ENCODE data around the gene BCL2.

BCL2 gene

DNA sequence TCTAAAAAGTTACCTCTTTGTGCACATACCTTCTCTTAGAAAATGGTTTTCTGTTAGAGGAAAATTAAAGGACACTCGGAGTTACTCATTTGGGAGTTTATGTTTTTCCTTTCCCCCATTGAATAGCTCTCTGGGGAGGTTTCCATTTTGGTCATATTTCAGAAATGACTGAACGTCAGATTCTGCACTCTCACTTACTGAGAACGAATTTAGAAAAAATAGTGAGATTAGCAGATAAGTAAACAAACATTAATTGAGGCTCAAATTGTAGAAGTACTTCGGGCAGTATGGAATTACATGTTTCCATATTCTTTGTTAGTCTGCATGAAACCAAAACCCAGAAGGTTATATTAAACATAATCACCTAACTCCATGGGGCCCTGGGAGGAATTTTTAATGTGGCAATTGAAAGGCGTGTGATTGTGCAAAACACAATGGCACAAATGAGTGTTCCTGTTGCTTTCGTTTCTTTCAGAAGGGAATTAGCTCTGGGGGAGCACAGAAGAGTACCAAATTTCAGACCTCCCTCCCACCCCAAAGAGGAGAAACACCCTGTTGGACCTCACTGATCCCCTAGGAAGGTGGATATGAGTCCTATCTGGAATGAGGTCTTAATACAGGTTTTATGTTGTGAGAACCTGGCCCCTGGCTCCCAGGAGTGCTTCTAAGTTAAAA, 212.3 kb downstream of the BCL2 start:
- TF ChIP-seq GATA2 (IDR thresholded peaks at IDR 0.05; ENCODE audit: low read depth, low read length) (no peak), GATA3 (IDR thresholded peaks at IDR 0.05; ENCODE audit: low read depth, low read length) (no peak)

DNA sequence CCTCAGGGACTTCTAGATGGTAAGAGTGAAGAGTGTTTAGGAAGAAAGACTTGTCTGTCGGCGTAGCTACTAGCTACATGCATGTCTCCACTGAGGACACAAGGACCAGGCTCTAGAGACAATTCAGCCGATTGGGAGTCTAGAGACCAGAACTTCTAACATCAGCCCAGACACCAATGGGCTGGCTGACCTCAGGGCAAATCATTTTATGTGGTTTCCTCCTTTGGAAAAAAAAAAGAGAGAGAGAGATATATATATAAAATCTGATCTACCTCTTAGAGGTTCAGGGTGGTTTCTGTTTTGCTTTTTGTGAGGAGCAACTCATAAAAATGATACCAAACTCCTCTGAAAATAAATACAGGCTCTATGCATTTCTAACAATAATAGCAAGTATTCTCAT, 212.8 kb downstream of the BCL2 start:
- TF ChIP-seq GATA3 (IDR thresholded peaks at IDR 0.05; ENCODE audit: low read depth, low read length) (no peak), GATA2 (IDR thresholded peaks at IDR 0.05; ENCODE audit: low read depth, low read length) (no peak)

DNA sequence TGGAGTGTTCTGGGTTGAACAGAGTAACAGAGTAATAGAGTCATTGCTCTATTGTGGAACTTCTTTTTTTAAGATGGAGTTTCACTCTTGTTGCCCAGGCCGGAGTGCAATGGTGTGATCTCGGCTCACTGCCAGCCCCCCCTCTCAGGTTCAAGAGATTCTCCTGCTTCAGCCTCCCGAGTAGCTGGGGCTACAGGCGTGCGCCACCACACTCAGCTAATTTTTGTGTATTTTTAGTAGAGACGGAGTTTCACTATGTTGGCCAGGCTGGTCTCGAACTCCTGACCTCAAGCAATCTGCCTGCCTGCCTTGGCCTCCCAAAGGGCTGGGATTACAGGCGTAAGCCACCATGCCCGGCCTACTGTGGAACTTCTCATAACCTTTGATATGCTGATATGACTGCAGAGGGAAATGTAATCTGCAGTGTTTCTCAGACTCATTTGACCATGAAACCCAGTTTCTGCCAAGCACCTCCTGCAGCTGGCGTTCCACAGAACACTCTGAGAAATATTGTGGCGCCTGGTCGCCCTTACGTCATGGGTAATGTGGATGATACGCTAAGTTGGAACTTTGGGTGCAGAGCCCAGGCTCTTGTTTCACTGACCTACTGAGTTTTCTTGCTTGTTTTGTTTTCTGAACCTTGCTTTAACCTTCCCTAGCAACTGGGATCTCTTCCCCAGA, 213.8 kb downstream of the BCL2 start:
- TF ChIP-seq GATA2 (IDR thresholded peaks at IDR 0.05; ENCODE audit: low read depth, low read length) = no peak
- no peak for TF ChIP-seq GATA3 (IDR thresholded peaks at IDR 0.05; ENCODE audit: low read depth, low read length)

DNA sequence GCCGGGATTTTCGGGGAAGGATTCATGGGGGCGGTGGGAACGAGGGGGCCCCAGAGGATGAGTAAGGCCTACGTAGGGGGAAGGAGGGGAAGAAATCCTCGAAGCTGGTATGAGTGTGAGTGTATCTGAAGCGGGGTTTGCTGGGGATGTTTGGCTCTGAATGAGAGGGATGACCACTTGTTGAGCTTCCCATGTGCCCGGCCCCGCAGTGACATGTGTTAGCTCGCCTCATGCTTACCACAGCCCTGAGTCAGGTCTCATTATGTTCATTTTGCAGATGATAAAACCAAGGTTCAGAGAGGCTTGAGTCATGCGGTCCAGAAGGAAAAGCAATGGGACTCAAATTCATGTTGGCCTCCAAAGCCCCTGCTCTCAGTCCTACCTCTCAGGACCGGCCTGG, 214.7 kb downstream of the BCL2 start:
- TF ChIP-seq GATA2 (IDR thresholded peaks at IDR 0.05; ENCODE audit: low read depth, low read length) = no peak
- no peak for TF ChIP-seq GATA3 (IDR thresholded peaks at IDR 0.05; ENCODE audit: low read depth, low read length)

DNA sequence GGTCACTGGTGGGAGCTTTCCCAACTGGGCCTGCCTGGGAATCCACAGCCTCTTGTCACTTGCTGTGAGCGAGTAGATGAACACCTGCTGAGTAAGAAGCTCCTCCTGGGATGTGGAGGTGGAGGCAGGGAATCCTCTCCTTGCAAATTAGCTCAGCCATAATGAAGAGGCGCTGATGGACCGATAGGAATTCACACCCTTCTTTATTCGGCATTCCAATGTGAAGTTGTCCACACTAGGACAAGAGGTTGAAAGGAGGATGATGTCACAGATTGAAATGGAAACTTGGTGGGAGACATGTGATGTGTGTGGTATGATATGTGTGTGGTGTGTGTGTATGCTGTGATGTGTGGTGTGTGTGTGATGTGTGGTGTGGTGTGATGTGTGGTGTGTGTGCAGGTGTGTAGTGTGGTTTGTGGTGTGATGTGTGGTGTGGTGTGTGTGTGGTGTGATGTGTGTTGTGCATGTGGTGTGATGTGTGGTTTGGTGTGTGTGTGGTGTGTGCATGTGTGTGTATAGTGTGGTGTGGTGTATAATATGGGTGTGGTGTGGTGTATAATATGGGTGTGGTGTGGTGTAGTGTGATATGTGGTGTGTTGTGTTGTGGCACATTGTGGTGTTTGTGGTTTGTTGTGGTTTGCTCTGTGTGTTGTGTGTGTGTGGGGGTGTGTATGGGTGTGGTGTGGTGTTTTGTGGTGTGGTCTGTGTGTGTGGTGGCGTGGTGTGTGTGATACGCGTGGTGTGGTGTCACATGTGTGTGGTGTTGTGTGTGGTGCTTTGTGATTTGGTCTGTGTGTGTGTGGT, 216.4 kb downstream of the BCL2 start:
- TF ChIP-seq GATA3 (IDR thresholded peaks at IDR 0.05; ENCODE audit: low read depth, low read length) (no peak), GATA2 (IDR thresholded peaks at IDR 0.05; ENCODE audit: low read depth, low read length) (no peak)

DNA sequence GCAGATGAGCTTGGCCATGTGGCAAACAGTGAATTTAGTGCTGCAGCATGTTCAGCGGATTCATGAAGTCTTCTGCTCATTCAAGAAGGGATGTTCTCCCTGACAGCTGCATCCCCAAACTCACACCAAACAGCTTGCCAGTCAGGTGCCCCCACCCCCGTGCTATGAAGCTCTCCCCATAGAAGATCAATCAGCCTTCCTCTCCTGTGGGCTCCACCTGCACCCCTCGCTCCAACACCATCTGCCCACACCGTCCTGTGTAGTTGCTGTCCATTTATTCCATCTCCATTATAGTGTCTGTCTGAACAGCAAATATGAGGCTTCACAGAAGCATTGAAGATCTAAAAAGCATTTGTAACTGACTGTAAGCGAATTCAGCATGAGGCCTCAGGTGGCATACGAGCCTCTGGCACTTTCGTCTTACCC, 218.9 kb downstream of the BCL2 start:
- TF ChIP-seq GATA2 (IDR thresholded peaks at IDR 0.05; ENCODE audit: low read depth, low read length) (no peak), GATA3 (IDR thresholded peaks at IDR 0.05; ENCODE audit: low read depth, low read length) (no peak)

DNA sequence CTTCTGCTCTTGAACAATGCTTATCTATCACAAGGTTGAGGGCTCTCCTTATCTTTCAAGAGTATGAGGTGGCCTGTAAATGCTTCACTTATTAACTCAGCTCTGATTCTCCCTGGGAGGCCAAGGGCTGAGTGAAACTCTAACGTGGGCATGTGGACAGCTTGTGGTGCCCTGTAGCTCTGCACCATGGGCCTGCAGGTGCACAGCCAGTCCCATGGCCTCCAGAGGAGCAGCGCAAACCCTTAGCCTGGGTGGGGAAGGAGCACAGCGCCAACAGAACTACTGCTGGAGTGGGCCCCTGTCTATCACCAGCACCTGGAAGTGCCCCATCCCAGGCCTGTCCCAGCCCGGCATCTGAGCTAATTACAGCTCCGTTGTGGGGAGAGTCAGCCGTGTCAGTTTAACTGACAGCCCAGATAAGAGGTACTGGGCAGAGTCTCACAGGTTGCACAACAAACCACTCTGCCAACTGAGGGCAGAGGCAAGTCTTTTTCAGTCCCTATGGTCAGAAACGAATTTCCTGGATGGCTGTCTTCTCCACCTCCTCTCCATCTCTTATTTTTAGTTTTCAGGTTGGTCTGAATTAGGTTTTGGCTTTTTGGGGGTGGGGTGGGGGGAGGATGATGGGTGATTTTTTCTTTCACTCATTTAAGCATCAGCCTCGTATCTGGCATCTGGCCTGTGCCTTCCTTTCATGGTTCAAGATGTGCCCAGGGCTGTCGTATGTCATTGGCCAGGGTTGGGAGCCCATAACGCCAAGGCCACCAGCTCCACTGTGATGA, 219.5 kb downstream of the BCL2 start:
- TF ChIP-seq GATA3 (IDR thresholded peaks at IDR 0.05; ENCODE audit: low read depth, low read length) (no peak), GATA2 (IDR thresholded peaks at IDR 0.05; ENCODE audit: low read depth, low read length) (no peak)

DNA sequence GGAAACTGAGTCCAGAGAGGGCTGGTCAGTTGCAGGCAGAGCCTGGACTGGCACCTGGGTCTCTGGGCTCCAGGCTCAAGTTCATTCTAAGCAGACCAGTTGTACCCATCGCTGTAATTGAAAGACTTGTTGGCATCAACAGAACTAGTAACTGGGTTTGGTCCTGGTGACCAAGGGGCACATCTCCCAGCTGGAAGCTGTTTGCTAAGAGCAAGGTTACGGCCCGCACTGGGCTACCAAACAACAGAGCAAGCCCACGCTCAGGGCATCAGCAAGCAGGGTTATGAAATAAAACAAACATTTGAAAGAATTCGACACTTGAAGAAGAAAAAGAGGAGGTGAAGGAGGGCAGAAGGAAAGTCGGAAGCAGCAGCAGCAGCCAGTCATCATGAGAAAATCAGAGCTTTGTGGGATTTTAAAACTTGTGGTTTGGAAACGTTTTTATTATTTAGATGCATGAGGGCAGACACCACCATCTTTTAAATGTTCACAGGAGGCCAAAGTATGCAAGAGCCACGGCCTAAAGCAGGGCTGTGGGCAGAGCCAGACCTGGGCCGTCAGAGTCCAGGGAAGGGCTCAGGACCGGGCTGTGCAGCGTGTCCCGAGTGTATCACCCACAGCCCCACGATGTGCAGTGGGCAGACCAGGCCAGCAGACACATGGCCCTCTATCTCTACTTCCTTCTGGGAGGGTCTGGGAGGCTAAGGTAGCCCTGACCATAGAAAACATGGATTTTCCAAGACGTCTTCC, 220.3 kb downstream of the BCL2 start:
- TF ChIP-seq GATA3 (IDR thresholded peaks at IDR 0.05; ENCODE audit: low read depth, low read length) (no peak), GATA2 (IDR thresholded peaks at IDR 0.05; ENCODE audit: low read depth, low read length) (no peak)

DNA sequence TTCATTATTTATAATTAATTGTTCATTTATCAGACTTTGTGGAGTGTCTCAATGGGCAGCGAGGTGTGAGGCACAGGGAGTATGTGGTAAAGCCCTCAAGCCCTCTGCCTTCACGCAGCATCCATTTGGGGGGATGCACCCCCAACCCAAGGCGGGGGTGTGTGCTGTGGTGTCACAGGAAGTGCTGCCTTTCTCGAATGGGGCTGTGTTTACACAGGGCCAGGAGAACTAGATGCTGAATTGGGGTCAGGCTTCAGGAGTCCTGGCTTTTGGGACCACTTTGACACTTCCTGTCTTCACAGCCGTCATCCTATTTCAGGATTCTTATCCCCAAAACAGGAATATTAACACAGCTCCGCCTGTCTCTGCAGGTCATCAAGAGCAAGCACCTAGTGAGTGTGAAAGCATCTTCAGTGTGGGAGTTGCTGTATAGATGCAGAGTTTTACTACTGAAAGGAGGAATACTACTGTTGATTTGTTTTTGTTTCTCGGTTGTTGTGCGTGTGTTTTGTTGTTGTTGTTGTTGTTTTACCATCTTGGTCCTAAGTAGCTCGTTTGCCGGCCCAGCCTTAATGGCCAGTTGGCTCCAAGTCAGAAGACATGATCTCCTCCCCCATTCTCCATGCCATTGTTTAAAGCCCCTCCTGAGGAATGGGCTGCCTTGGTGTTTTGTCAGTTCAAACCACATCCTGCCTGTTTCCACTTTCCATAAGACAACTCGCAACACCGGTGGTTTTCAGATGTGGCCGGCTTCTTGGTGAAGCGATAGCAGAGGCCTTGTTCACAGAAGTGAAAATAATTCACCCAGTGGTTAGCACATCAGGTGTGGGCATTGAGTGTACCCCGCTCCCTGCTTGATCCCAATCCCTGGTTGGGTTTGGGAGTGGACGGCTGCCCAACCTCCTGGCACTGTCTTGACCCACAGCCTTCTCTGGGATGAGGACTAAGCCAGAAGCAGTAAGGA, 221.3 kb downstream of the BCL2 start:
- TF ChIP-seq GATA2 (IDR thresholded peaks at IDR 0.05; ENCODE audit: low read depth, low read length) = no peak
- TF ChIP-seq GATA3 (IDR thresholded peaks at IDR 0.05; ENCODE audit: low read depth, low read length) = no peak

DNA sequence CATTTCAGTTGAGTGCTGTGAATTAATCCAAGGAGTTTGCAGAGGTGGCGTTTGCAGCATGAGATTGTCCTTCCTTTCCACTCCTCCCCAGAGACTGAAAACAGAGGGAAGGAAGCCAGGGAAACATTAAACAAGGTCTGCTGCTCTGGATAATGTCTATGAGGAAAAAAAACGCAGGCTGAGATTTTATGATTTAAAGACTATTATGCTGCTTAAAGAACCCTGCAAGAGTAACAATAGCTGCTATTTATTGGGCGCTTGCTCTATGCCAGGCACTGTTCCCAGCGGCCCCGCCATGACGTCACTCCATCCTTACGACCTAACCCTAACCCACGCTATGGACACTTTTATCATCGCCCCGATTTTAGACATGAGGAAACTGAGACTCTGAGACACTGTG, 222.4 kb downstream of the BCL2 start:
- no peak for TF ChIP-seq GATA3 (IDR thresholded peaks at IDR 0.05; ENCODE audit: low read depth, low read length)
- TF ChIP-seq GATA2 (IDR thresholded peaks at IDR 0.05; ENCODE audit: low read depth, low read length) = no peak

DNA sequence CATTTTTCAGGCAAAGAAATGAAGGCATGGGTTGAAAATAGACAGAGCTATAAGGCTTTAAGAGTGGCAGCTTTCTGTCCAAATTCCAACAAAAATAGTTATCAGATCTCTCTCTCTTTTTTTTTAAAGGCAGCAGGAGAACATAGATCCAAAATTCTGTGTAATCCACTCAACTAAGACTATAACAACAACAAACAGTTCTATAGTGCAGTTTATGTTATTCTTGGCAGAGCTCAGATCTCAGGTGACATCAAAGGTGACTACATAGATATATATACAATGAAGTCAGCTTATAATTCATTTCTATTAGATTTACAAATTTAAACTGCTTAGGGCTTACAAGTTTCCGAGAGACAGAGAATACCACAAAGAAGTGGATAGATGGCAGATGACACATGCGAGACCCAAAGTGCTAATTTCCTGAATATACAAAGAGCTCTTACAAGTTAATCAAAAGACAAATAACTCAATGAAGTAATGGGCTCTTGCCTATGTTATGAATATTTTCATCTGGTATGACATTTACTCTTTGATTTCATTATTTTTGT, 223.2 kb downstream of the BCL2 start:
- TF ChIP-seq GATA3 (IDR thresholded peaks at IDR 0.05; ENCODE audit: low read depth, low read length) = no peak
- TF ChIP-seq GATA2 (IDR thresholded peaks at IDR 0.05; ENCODE audit: low read depth, low read length) = no peak

DNA sequence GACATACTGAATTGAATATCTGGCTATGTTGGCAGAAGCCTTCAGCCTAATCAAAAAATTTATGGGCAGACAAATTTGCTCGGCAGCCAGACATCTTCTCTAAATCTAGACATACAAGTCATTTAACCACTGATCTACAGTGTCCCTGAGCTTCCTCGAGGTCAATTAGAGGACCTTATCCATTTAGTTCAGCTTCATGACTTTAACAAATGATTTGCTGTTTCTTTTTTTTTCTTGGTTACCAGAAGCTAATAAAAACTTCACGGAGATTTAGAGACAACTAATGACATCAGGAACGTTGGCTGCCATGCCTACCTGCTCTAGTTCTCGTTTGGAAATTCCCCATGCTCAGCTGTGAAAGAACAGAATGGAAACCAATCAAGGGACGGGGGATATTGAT, 223.8 kb downstream of the BCL2 start:
- TF ChIP-seq GATA2 (IDR thresholded peaks at IDR 0.05; ENCODE audit: low read depth, low read length) = no peak; the same call in 1 of the 2 replicates
- no peak for TF ChIP-seq GATA3 (IDR thresholded peaks at IDR 0.05; ENCODE audit: low read depth, low read length)
